HG02840 (cell line): ENCODE measurements around the gene TREML1.
"Not testable (repeated sequence)": the region's sequence is repeated elsewhere in the genome, so short reads cannot be mapped to it uniquely, and the experiment has no call there.

ENCODE experiments used
- ATAC-seq: cut with Tn5 transposase; IDR thresholded peaks from one replicate; pipeline ENCODE4 v1.9.1; 2021; ENCODE audit warnings: mild to moderate bottlenecking, moderate library complexity, moderate number of reproducible peaks; ENCODE audit not compliant: unreplicated experiment, low FRiP score

The TREML1 gene

DNA sequence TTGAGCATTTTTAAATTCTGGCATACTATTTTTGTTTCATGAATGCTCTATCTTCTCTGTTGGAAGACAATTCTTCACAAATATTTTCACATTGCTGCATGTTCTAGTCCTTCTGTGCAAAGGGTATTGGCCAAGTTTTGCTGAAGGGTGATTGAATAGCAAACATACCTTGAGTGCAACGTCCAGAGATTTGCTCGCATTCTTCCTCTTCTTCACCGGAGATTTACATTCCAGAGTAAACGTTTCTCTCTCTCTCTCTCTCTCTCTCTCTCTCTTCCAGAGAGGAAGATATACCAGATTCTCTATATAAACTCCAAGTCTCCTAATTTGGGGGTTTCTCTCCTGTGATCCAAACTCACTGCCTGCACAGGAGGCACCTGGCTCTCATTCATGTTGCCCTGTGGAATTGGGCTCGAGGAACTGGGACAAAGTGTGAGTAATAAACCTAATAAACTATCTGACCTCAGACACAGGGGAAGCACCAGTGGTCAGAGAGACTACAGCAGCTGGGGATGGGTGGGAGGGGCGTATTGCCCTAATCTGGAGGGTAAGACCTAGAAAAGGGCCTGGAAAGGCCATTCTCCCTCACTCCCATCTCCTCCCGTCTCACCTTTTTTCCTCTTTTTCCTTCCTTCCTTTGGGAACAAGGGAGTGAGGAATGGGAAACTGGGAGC lies 1.1 kb upstream of the TREML1 start:
- ATAC-seq = no peak

DNA sequence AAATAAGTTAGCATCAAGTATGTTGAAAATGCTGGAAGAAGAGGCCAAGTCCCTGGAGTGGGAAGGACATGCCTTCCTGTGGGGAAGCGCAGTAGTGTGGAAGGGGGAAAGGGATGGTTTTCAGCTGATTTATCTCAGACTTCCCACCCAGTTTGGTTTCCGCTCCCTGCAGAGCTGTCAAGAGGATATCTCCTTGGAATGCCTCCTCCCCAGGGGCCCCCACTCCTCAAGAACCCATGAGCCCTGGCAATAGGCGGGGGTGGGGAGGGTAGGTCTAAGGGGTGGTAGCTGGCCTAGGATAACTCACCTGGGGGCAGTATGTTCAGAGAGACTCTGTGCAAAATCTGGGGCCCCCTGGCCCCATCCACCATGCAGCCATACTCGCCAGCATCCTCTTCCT lies 696 bp downstream of the TREML1 start:
- ATAC-seq = no peak

GRCh38 chr6:41150671-41151070 lies 3.5 kb downstream of the TREML1 start:
- no peak for ATAC-seq

DNA sequence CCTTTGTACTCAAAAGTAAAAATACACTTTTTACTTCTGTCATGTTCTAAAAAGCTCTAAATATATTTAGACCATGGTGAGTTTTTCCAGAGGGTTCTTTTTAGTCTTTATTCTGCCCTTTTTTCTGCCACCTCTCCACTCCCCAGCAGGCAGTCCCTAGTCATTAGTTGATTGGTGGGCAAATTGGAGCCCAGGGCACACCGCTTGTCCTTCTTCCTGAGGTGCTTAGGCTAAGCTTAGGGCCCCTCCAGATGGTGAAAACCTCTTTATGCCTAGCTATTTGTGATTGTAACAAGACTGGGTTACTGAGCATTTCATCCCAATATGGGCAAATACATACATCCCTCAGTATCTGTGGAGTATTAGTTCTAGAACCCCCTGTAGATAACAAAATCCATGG lies 6.2 kb downstream of the TREML1 start:
- no peak for ATAC-seq

- no peak for ATAC-seq
Measured at GRCh38 chr6:41136911-41137310, 17.2 kb downstream of the TREML1 start.

DNA sequence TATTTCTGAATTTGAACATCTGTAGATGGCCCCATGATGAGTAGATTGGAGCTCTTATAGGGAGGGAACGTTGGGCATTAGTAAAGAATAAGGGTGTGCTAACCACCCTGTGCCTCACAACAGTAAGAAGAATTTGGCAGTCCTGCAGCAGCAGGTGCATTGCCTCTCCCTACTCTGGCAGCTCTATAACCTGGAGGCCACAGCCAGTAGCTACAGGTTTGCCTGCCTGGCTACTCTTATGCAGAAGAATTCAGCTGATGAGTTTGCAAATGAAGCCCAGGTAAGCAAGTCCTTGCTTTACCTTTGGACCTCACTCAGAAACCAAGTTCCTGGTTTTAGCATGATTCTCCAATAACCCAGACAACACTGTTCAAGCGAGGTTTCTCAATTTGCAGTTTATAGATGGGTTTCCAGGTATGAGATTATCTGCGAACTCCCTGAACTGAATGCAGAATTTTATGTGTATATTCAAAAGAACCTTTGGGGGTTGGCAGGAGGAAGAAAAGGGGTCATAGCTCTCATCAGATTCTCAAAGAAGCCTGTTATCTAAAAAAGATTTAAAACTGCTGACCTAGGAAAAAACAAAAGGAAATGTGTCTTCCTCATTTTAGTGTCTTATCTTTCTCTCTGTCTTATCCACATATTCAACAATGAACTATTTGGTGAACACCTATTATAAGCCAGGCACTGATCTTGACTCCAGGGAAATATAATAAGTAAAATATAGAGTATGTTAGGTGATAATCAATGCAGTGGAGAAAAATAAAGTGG lies 18.9 kb downstream of the TREML1 start:
- ATAC-seq = no peak

DNA sequence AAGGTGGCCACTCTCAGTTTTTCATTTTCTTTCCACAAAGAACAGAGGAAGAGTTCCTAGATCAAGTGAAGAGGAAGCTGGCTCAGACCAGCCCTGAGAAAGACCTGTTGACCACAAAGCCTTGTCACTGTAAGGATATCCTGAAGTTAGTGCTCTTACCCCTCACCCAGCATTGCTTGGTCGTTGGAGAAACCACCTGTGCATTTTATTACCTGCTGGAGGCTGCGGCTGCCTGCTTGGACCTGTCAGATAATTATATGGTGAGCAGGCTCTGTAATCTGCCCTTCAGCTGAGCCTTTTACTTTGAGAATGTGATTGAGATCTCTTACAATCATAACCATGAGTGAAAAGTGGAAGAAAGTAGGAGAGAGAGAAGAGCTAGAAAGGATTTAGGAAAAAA lies 21.9 kb downstream of the TREML1 start:
- ATAC-seq = no peak

DNA sequence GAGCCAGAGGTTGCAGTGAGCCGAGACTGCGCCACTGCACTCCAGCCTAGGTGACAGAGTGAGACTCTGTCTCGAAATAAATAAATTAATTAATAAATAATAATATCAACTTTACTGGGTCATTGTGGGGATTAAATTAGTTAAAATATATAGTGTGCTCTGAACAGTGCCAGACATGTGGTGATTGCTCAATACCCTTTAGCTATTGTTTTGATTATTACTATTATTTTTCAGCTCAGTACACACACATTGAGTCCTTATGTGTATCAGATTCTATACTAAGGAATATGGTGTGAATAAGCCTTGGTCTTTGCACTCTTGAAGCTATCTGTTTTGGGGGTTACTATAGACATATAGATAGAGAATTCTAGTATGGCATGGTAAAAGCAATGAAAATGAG lies 28.9 kb downstream of the TREML1 start:
- no peak for ATAC-seq

DNA sequence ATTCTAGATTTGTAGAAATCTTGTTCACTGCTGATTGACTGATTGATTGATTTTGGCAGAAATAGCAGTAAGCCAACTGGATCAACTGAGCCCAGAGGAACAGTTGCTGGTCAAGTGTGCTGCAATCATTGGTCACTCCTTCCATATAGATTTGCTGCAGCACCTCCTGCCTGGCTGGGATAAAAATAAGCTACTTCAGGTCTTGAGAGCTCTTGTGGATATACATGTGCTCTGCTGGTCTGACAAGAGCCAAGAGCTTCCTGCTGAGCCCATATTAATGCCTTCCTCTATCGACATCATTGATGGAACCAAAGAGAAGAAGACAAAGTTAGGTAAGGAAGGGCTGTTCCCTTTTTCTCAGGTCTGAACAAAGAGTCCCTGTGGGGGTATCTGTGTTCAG lies 31.2 kb downstream of the TREML1 start:
- no peak for ATAC-seq

GRCh38 chr6:41122373-41122772 lies 31.8 kb downstream of the TREML1 start:
- ATAC-seq = no peak

DNA sequence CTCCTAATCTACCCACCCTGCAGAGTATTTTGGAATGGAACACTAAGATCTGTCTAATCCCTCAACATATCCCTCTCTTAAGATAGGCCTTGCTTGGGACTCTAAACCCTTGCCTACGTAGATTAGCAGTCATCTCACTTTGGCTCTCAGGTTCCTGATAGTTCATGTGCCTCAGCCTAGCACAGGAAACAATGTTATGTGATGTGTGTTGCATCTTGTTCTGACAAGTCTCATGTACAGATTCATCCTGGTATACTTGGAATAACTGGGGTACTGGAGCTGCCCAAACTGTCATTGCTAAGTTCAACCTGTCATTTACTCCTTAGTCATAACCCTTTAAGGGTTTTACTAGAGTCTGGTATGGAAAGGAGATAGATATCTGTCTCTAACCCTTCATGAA lies 34.1 kb downstream of the TREML1 start:
- ATAC-seq = no peak

GRCh38 chr6:41119508-41119907 lies 34.6 kb downstream of the TREML1 start:
- no peak for ATAC-seq

DNA sequence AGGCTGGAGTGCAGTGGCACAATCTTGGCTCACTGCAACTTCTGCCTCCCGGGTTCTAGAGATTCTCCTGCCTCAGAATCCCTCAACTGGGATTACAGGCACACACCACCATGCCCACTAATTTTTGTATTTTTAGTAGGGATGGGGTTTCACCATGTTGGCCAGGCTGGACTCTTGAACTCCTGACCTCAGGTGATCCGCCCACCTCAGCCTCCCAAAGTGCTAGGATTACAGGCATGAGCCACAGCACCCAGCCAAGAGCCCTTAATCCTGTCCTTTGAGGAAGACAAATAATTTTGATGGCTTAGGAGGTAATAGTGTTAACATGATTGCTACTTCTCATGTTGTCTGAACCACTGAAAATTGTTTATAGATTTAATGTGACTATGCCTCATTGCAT lies 39.1 kb downstream of the TREML1 start:
- ATAC-seq = not testable (repeated sequence)

DNA sequence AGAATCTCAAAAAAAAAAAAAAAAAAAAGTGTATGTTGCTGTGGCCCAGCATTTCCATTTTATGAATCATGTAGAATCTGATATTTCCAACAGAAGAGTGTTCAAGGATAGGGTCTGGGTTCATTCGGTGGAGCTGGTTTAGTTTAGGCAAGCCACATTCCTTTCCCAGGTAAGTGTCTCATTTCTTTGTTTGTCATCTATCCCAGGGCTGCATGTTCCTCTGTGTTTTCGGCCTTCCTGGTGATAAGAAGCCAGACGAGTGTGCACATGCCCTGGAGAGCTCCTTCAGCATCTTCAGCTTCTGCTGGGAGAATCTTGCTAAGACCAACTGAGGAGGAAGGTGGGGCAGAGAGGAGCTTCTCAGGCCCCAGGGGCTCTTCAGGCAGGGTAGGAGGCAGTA lies 43.1 kb downstream of the TREML1 start:
- no peak for ATAC-seq

DNA sequence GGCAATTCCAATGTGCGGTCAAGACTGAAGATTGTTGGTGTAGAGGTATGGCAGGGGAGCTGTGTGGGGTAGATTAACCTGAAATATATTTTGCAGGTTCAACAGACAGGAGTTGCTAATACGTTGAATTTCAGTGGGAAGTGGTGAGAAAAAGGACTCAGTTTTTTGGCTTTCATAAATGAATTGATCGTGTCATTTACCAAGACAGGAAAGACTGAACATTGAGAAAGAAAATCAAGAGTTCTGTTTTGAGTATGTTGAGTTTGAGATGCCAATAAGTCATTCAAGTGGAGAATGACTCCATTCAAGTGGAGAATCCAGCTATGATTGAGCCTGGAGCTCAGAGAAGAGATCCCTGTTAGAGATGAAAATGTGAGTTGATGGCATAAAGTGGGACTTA lies 50.3 kb downstream of the TREML1 start:
- no peak for ATAC-seq

DNA sequence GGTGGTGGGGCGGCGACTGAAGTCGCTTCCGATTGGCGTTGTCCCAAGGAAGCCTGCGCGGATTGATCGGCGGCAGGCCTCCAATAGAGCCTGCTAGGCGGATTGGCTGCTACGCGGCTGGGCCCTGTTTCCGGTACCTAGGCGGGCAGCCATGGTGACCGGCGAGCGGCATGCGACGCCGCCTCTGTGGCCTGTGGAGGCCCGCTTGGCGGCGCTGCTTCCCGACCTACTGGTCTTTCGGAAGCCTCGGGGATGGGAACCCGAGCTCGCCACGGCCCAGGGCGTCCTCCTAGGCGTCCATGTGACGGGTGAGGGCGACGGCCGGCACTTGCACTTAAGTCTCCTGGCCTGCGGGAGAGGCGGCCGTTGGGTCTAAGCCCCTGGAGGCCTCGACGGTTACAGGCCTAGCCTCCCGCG lies 53.3 kb downstream of the TREML1 start:
- ATAC-seq = no peak
